D341Med (cell line): Measurements from ENCODE around the gene SLC6A17.

Source experiments
- DNase-seq: peaks from one replicate; pipeline ENCODE4 v3.0.0; 2012; ENCODE audit warnings: low spot score

The SLC6A17 gene

DNA sequence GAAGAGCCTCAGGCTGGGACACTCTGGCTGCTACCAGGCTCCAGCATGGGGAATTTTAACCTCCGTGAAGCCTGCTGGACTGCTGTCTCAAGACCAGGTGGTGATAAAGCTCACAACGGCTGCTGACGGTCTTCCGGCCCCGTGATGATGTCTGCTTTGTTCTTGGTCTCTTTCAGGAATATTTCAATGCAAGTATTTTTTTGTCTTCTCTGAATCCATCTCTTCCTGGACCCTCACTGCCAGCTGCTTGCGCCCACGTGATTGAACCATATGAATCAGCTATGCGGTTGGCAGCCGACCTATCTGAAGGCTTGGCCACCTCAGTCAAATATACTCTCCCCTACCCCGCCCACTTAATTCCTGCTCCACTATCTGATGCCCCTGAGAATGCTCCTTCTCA, 14.6 kb upstream of the SLC6A17 start:
- DNase-seq = no peak

DNA sequence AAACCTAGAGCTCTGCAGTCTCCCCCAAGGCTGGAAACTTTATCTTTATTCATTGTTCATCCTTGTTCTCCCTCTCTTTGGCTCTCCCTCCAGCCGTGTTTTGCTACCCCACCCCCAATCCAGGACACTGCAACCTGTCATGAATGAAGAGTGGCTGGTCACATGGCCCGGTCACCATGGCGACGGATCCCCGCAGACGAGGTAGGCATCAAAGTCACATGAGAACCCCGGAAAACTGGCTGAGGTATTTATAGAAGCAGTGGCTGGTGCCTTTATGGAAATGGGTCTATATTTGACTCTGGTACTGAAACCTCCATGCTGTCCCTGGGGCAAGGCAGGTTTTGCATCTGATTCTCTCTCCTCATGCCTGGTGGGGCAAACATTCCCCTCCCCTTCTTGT, 13.4 kb upstream of the SLC6A17 start:
- no peak for DNase-seq

DNA sequence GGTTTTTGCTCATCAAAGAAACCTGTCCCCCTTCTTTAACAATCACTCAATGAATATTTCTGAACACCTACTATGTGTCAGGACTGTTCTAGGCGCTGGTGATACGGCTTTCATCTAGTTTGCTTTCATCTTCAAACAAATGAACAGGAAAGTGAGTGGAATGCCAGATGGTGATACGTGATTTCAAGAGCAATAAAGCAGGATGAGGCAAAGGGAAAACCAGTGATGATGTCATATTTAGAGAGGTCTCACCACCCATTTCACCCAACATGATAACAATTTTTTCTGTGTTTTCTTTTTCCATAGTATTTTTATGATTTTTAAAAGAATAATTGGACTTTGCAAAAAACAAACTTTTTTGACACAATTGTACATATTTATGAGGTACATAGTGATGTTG, 11.3 kb upstream of the SLC6A17 start:
- DNase-seq = no peak

DNA sequence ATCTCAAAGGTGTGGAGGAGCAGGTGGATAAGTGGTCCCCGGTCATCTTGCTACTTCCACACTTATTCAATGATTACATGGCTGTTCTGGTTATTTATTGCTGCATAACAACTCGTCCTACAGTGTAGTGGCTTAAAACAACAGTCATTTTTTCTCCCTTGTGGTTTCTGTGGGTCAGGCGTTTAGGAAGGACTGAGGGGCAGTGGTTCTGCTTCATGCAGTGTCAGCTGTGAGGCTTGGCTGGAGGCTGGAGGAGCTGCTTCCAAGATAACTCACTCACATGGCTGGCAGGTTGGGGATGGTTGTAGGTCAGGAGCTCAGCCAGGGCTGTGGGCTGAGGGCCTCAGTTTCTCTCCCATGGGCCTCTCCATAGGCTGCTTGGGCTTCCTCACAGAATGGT, 5.9 kb upstream of the SLC6A17 start:
- no peak for DNase-seq

DNA sequence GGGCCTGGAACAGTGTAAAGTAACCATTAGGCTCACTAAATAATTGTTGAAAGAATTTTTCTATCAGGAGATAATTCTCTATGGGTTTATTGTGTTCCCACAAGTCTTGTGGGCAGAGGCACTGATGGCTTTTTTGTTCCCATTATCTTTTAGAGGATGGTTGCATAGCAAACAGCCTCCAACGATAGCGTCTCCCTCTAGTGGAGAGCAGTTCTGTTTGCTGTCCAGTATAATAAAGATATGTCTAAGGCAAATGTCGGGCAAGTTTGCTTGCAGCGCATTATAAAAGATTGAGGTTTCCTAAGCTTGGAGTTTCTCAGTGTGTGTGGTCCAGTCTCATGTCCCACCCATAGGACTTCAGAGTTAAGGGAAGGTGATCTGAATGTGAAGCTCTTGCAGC, 1.3 kb upstream of the SLC6A17 start:
- no peak for DNase-seq

DNA sequence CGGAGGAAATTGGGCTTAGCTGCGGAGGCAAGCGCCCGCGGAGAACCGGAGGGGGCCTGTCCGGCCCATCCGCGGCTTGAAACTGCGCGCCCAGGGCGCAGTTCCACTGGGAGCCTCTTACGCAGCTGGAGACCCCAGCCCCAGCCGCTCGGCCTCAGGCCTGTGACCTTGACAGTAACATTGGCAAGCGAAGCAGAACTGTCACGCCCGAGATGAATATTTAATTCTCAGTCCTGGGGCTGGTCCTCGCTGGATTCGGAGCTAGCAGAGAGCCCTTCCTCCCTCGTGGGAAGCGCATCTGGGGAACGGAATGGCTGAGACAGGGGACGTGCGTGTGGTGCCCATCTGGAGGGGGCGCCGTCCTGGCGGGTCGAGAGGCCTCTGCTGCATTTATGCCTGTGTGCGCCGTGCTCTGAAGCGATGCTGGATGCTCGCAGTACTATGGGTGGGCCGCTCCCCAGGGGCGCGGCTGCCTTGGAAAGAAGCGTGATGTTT, 928 bp downstream of the SLC6A17 start:
- DNase-seq = no peak

DNA sequence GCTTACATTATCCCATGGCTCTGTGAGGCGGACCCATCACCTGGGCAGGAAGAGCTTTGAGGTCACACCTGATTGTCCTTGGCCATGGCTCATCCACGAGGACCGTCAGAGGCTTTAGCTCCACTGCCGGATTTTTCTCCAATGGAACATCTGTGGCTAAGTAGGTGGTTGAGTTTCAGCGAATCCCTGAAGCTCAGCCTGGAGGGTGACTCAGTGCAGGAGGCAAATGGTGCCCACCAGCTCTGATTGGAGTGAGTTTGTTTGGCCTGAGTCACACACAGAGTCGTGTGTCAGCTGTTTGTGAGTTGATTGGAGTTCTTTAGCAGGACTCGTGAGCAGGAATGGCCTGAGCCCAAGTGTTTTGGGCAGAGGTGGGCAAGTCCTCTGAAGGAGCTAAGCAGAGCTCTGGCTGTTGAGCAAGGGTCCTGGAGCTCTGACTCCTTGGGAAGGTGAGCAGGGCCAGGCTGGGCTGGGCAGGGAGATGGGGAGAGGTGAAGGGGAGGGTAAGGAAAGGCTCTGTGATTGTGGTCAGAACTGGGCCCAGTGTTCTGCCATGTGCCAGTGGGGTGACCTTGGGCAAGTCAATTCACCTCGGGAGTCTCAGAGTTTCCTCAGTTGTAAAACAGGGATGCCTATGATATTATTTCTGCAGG, 2.0 kb downstream of the SLC6A17 start:
- no peak for DNase-seq

DNA sequence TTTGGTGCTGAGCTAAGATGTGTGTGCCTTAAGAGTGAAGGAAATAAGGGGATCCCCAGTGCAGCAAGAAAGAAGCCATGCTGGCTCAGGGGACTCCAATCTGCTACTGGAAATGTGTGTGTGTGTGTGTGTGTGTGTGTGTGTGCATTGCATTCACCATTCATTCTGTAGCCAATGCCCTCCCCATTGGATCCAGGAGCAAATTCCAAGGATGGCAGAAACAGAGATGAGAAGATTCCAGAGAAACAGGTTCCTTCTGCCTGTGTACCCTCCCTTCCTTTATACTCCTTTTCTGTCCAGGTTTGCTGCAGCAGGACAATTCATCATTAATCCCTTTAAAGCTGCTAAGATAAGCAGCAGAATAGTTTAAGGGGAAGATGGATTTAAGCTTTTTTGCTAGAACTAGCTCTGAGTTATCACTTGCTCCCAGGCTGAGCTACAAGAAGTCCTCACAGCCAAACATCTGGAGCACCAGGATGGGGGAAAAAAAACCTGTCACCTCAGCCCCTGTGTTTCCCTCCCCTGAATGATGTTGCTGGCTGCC, 3.2 kb downstream of the SLC6A17 start:
- DNase-seq = no peak

DNA sequence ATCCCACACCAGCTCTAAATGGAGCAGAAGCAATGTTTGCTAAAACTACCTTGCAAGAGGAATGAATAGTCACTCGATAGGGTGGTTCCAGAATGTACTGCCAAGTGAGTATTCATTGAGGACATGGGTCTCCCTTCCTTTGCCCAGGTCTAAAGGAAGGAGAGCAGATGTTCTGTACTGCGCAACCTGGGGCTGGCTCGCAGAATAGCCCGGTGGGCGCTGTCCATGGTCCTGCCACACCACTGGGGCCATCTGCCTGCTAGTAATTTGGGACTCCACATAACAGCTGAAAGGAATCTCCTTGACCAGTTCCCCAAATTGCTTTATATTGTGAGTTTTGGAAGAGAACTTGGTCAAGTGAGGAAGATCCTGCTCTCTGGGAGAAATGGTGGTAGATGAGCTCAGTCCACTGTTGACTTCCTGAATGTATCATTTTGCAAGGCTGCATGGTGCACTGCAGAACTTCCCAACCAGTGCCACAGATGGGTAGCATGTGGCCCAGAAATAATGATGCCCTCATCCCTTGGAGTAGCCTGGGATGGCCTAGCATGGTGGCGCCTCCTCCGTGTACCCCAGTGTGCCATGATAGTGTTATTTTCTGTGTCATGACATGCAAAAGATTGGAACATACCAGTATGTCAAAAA, 5.7 kb downstream of the SLC6A17 start:
- no peak for DNase-seq

DNA sequence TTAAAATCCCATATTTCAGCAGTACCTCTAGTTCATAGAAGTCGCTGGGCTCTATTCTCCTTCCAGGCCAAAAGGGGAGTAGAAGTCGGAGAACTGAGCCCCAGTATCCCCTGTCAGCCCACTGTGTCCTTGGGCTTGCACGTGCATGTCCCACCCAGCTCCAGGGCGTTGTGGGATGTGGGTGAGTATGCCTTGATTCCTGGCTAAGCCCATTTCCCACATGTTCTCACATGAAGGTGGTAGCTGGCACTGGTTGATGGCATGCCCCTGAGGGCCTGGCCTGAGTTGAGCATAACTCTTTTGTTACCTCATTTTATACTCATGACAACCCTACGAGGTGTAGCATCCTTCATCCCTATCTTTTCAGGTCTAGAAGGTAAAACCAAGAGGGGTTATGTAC, 8.0 kb downstream of the SLC6A17 start:
- DNase-seq = no peak

DNA sequence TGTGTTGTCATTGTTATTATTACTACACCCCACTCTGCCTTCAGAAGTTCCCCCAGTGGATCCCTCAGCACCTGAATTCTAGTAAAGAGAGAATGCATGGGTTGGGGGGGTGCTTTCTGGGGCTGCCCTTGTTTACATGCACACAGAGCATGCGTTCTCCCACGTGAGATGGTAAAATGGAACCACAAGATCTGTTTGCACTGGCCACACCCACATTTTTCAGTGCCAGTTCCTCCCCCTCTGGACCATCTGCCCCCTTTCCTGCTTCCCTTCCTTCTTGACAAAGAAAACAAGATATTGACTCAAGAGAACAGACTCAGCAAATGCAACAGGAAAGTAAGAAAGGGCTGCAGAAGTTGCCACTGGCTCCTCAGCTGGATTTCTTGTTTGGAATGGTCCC, 8.9 kb downstream of the SLC6A17 start:
- DNase-seq = no peak

DNA sequence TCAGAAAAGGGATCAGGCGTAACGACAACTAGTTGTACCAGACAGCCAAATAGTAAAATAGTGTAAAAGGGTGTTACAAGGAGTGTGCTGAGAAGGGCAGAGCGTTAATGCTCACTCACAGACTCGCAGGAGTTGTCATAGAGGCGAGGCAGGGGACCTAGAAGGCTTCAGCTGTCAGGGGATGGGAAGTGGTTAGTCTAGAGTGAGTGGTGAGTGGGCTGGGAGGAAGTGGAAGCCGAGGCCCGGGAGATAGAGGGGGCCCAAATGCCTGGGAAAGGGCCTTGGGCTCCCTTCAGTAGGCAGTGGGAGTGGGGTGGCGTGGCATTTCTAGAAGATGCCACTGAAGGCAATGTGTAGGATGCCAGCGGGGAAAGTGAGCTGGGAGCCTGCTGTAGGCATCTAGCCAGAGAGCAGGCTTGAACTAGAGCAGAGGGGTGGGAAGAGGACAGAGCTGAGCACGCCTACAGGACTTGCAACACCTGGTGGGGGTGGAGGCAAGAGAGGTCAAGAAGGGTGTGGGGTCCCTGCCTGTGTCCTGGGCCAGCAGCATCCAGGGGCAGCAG, 10.3 kb downstream of the SLC6A17 start:
- DNase-seq = no peak

DNA sequence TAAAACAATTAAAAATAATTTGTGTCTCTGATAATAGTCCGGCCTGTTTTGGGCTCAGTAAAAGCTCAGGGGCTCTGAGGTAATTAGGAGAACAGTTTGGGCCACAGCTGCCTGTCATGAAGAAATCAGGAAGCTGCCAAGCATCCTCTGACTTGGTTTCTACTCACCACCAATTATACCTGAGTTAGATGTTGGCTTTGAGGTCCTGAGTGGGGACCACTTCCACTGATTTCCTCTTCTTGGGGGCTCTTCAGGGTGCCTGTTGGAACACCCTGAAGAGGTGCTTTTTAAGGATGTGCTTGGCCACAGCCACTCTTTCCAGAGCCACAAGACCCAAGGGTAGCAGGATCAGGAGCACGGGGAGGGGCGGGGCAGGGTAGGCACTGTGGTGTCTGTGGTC, 10.9 kb downstream of the SLC6A17 start:
- no peak for DNase-seq

DNA sequence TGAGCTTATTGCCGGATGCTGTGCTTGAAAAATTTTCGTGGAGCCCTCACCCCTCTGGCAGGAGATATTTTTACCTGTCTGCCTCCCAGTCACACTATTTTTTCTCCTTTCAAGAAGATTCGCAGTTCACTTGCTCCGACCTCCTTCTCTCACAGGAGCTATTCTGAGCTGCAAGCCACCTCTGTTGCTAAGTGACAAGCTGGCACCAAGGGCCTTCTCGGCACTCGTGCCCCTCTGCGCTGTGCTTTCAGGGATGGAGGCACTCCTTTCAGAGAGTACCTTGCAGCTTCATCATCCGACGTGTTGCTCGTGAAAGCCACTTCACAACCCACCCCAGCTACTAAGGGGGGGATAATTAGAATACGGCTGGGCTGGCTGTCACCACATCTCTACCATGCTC, 11.6 kb downstream of the SLC6A17 start:
- DNase-seq = no peak

DNA sequence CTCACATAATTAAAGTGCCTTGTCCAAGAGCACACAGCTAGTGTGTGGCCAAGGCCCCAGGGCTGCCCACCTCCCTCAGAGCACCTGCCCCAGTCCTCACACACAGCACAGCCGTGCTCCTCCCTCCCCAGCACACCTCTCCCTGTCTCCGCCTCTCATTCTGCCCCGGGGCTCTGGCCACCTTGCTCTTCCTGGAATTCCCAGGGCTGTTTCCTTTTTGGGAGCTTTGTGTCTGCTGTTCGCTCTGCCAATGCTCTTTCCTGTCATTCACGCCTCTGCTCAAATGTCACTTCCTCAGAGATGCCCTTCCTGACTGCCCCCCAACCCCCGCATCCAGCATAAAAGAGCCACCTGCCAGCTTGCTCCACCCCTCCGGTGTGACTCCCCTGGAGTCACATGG, 13.3 kb downstream of the SLC6A17 start:
- no peak for DNase-seq

DNA sequence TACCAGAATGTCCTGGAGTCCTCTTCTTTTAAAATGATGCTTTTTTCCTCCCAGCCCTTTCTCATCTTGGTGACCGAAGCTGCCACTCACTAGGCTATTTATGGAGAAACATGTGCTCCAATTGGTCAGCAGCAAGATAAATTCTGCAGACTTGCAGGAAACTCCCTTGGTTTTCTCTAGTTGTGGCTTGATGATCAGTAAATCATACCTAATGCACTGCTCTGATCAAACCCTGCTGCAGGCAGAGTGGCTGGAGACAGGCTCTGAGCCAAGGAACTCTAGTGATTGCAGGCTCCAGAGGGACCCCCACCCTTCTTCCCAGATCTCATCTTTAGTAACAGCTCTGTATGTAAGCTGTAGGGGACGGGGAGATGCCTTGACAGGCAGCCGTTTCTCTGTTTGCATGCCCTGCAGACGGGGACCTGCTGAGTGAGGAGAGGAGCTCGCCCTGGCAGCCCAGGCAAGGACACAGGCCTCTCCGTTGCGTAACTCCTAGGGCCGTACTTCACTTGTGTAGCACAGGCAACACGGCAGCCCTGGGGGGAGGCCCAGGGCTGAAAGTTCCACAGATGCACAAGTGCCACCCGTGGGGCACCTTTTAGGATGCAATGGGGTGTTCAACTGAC, 14.5 kb downstream of the SLC6A17 start:
- DNase-seq = no peak

DNA sequence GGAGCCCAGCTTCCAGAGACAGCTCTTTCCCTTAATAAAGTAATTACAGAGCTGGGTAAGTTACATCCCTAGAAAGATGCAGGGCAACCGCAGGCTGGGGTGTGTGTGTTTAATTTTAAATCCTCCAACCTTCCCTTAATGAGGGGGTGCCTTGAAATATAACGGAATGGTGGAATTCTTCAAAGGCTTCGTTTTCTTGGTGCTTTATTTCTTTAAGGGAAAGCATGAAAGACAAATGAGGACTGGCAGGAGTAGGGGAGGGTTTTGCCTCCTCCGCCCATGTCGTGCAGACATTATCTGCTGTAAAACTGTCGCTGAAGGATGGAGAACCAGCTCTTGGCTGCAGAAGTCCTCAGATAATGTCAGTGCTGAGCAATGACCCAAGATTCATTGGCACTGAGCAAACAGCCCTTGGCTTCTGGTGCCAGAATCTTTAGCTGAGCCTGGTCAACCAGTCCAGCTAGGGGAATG, 15.5 kb downstream of the SLC6A17 start:
- no peak for DNase-seq

DNA sequence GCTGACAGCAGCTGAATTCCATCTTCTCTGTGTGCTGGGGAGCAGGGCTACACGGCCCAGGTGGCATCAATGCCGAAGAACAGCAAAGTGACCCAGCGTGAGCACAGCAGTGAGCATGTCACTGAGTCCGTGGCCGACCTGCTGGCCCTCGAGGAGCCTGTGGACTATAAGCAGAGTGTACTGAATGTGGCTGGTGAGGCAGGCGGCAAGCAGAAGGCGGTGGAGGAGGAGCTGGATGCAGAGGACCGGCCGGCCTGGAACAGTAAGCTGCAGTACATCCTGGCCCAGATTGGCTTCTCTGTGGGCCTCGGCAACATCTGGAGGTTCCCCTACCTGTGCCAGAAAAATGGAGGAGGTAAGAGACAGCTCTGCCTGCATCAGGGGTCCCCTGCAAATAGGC, 16.6 kb downstream of the SLC6A17 start:
- no peak for DNase-seq

DNA sequence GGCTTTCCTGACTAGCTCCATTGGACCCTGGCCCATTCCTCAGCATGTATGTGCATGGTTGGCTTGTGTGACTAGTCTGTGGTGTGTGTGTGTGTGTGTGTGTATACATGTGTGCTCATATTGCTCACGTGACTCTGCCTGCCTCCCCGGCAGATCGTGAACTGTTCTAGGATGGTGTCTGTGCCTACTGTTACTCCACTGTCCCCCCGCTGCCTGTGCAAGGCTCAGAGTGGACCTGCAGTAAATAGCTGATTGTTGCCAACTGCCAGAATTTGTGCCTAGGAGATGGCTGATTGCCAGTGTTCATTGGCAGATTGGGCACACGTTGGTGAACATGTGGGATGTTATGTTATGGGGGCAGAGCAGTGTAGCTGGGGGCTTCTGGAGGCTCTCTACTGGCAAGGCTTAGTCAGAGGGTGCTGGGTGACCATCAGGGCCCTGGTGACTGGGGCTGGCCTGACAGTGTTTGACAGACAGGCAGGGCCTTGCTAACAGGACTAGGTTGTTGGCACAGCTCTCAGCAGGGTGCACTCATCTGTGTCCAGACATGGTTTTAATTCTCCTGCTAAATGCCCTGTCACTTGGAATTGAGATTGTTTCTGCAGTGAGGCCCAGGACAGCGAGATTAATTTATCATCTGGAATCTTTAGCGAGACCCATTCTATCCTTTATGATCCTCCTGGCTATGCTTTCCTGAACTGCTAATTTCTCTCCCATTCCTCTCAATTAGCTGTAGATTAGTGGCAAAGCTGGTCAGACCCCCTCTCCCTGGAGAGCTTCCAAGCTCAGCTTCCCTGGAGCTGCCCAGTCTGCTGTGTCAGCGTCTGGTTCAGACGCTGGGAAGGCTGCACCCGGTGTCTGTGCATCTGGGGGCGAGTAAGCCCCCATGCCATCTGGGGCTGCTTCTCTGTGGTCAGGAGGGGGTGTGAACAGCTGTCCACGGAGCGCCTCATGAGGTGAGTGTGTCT, 20.8 kb downstream of the SLC6A17 start:
- peak; percentile 71 for DNase-seq

DNA sequence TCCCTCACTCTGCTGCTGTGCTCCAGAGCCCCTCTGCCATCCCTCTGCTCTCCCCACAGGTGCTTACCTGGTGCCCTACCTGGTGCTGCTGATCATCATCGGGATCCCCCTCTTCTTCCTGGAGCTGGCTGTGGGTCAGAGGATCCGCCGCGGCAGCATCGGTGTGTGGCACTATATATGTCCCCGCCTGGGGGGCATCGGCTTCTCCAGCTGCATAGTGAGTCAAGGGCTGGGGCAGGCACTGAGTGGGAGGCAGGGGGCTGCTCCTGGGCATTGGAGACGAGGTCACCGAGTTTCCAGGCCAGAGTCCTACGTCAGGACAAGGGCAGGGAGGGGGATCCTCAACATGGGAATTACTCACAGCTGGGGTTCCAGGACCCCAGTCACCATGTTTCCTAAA, 21.7 kb downstream of the SLC6A17 start:
- no peak for DNase-seq

DNA sequence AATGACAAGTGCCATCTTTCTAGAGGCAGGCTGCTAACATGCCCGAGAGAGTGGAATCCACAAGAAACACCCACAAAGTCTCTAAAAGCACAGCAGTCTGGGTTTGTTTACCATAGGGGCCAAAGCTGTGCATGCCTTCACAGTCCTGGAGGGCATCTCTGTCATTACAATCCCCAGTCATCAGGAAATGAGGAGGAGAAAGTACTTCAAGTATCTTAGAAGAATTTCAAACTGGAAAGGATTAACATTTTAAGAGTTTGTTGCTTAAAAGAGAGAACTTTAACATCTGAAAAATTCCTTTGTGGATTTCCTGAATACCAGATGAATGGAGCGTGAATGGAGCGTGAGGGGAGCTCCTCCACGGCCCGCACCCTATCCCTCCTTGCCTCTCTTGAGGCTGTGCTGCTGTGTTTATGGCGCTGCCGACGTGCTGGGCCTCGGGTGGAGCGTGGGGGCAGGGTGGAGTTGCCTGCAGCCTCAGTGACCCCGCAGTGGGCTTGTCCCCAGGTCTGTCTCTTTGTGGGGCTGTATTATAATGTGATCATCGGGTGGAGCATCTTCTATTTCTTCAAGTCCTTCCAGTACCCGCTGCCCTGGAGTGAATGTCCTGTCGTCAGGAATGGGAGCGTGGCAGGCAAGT, 23.3 kb downstream of the SLC6A17 start:
- DNase-seq = no peak
